ENCODE measurements around the gene SPNS1. TPM values are rescaled to one million over a fixed set of nuclear protein-coding genes. Genes with fewer than 3 reads are reported as not detected.
A peak's percentile ranks its signal among the peaks of the same experiment; 100 is the strongest.
"Not testable (repeated sequence)": the region's sequence is repeated elsewhere in the genome, so short reads cannot be mapped to it uniquely, and the experiment has no call there.

Gene SPNS1
- total RNA-seq, 2 experiments from 2014 or later, result 22.1 to 27.6 TPM

DNA sequence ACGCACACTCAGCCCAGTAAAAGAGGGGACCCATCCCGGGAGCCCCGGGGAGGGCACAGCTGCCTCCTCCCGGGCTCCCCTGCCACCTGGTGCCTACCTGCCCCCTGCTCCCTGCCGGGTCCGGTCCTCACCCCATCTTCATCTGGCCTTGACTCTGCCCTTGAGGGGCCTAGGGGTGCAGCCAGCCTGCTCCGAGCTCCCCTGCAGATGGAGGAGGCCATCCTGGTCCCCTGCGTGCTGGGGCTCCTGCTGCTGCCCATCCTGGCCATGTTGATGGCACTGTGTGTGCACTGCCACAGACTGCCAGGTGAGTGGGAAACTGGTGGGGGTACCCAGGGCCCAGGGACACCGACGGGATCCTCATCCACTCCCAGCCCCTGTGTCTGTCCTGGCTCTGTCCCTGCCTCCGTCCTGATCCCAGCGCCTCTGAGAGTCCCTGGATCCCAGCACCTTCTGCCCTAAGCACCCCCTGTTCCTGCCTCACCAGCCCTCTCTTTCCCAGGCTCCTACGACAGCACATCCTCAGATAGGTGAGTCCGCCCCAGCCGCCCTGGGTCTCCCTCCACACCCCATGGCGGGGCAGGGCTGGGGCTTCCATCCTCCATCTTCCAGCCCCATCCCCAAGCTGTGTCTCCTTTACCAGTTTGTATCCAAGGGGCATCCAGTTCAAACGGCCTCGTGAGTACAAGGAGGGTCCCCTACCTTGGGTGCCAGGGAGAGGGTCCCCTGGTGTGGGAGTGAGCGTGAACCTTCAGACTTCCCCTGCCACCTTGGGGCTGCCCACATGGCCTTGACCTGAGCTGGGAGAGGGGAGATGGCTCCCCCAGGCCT is 10.8 kb downstream of the SPNS1 start:
- H3K27me3 Mint-ChIP-seq, result no peaks in the 10 kb centered on the region
- peak overlapping the region; percentile 98 for H3K27ac Mint-ChIP-seq
- peak; percentile 55 for DNase-seq
- CTCF ChIA-PET, result interaction anchor here (1.1 to 4.8 kb wide), 4 partner anchors 8 to 22 kb away, joined by 4 to 27 read pairs (median 11); partner anchors contain the start of gene SPNS1
- H3K9me3 Mint-ChIP-seq (ENCODE audit: low read depth), result peaks cover 5% of the 10 kb centered on the region
- peak; percentile 28 for ATAC-seq
- peaks cover 52% of the 10 kb centered on the region for H3K4me1 Mint-ChIP-seq
- H3K4me3 Mint-ChIP-seq, result peak overlapping the region; percentile 100
- peaks cover 71% of the 10 kb centered on the region for H3K36me3 Mint-ChIP-seq

DNA sequence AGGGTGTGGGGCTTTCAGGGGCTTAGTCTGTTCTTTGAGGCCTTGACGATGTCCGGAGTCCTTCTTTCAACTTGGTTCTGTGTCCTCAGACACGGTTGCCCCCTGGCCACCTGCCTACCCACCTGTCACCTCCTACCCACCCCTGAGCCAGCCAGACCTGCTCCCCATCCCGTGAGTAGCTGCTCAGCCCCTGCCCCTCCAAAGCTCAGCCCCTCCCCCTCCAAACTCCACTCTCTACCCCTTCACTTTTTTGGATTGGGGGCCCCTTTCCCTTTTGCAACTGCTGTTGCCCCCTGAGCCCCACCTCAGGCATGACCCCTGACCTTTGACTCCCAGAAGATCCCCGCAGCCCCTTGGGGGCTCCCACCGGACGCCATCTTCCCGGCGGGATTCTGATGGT is 11.5 kb downstream of the SPNS1 start:
- Mint-ChIP-seq H3K9me3 (ENCODE audit: low read depth) (peaks cover 5% of the 10 kb centered on the region), H3K27ac (peak overlapping the region; percentile 98), H3K4me1 (peaks cover 56% of the 10 kb centered on the region), H3K4me3 (peak overlapping the region; percentile 100), H3K27me3 (no peaks in the 10 kb centered on the region), H3K36me3 (peaks cover 72% of the 10 kb centered on the region)
- ATAC-seq (no peak), DNase-seq (no peak)
- CTCF ChIA-PET, result interaction anchor here (1.1 to 4.8 kb wide), 5 partner anchors 9 to 43 kb away, joined by 4 to 27 read pairs (median 11); partner anchors contain the start of gene SPNS1

DNA sequence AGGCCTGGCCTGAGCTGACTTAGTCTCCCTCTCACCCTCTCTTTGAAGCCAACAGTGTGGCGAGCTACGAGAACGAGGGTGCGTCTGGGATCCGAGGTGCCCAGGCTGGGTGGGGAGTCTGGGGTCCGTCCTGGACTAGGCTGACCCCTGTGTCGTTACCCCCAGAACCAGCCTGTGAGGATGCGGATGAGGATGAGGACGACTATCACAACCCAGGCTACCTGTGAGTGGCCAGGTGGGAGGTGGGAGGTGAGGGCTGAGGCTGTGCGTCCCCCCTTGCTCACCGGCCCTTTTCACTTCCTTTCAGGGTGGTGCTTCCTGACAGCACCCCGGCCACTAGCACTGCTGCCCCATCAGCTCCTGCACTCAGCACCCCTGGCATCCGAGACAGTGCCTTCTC is 11.9 kb downstream of the SPNS1 start:
- DNase-seq (peak; percentile 54), ATAC-seq (no peak)
- Mint-ChIP-seq H3K27me3 (no peaks in the 10 kb centered on the region), H3K4me1 (peaks cover 59% of the 10 kb centered on the region), H3K4me3 (peak overlapping the region; percentile 100), H3K9me3 (ENCODE audit: low read depth) (peaks cover 5% of the 10 kb centered on the region), H3K36me3 (peaks cover 68% of the 10 kb centered on the region), H3K27ac (peak overlapping the region; percentile 98)
- CTCF ChIA-PET, result interaction anchor here (1.1 to 4.8 kb wide), 6 partner anchors 9 to 42 kb away, joined by 4 to 27 read pairs (median 8); partner anchors contain the start of gene SPNS1

DNA sequence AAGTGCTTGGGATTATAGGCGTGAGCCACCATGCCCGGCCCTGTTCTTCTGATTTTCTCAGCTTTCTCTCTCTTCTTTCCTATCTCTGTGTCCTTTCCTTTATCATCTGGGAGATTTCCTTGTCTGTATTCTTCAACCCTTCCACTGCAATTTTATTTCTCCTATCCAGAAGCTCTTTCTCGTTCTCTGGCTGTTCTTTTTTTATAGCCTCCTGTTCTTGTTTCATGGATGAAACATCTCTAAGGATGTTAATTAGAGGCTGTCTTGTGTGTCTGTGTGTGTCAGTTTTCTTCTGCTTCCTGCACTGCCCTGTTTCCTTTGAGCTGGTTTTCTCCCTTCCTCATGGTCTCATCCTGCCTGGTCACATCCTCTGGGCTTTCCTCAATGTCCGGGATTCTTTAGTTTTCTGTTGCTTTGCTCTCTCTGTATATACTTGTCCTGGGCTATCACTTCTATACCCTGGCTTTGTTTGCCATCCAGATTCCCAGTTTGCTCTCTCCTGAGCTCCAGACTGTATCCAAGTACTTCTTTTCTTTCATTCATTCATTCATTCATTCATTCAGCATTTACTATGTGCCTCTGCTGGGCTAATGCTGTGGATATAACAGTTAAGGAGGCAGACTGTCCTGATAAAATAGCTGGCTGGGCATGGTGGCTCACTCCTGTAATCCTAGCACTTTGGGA is 12.7 kb downstream of the SPNS1 start:
- ATAC-seq, result no peak
- H3K27me3 Mint-ChIP-seq, result no peaks in the 10 kb centered on the region
- H3K4me1 Mint-ChIP-seq, result peaks cover 63% of the 10 kb centered on the region
- H3K36me3 Mint-ChIP-seq, result peaks cover 60% of the 10 kb centered on the region
- H3K4me3 Mint-ChIP-seq, result peak overlapping the region; percentile 100
- H3K9me3 Mint-ChIP-seq (ENCODE audit: low read depth), result peaks cover 5% of the 10 kb centered on the region
- CTCF ChIA-PET, result interaction anchor here (0.9 to 4.8 kb wide), 6 partner anchors 10 to 41 kb away, joined by 4 to 27 read pairs (median 8); no protein-coding TSS in a partner anchor
- peak overlapping the region; percentile 92 for H3K27ac Mint-ChIP-seq
- no peak for DNase-seq

DNA sequence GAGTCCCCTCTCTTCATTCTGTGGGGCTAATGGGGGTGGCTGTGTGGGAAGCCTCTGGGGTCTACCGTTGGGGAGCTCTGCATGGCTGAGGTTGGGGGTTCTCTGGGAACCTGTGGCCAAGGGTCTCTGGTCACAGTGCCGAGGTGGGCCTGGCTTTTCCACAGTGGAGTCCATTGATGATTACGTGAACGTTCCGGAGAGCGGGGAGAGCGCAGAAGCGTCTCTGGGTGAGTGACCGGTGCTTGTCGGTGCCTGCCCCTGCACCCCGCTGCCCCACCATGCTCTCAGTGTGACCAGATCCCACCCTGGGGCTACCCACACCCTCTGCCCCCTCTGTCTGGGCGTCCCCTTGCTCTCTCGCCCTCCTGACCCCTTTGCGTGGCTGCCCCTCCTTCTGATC is 14.8 kb downstream of the SPNS1 start:
- Mint-ChIP-seq H3K27ac (peak overlapping the region; percentile 92), H3K4me3 (peak overlapping the region; percentile 61), H3K36me3 (peaks cover 47% of the 10 kb centered on the region), H3K4me1 (peaks cover 51% of the 10 kb centered on the region), H3K27me3 (no peaks in the 10 kb centered on the region), H3K9me3 (ENCODE audit: low read depth) (peaks cover 5% of the 10 kb centered on the region)
- DNase-seq (no peak), ATAC-seq (no peak)
- CTCF ChIA-PET, result interaction anchor here (1.0 to 4.8 kb wide), 3 partner anchors 12 to 18 kb away, joined by 3 to 27 read pairs (median 4); no protein-coding TSS in a partner anchor

DNA sequence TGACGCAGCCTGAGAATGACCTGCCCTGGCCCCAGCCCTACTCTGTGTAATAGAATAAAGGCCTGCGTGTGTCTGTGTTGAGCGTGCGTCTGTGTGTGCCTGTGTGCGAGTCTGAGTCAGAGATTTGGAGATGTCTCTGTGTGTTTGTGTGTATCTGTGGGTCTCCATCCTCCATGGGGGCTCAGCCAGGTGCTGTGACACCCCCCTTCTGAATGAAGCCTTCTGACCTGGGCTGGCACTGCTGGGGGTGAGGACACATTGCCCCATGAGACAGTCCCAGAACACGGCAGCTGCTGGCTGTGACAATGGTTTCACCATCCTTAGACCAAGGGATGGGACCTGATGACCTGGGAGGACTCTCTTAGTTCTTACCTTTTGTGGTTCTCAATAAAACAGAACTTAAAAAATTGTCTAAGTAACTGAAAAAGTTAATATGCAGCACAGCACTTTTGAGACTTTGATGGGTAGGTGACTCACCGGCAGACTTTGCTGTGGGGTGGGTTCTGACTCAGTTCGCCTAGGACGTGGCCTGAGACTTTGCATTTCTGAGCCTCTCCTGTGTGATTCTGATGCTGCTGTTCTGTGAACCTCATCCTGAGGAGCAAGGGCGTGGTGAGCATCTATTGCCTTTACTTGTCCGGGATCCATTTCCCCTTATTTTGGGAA is 15.9 kb downstream of the SPNS1 start:
- H3K9me3 Mint-ChIP-seq (ENCODE audit: low read depth), result peaks cover 5% of the 10 kb centered on the region
- ATAC-seq, result peak; percentile 72
- peak overlapping the region; percentile 92 for H3K27ac Mint-ChIP-seq
- peaks cover 44% of the 10 kb centered on the region for H3K36me3 Mint-ChIP-seq
- DNase-seq, result peak; percentile 80
- CTCF ChIA-PET, result no interaction called here
- H3K27me3 Mint-ChIP-seq, result no peaks in the 10 kb centered on the region
- peaks cover 49% of the 10 kb centered on the region for H3K4me1 Mint-ChIP-seq
- H3K4me3 Mint-ChIP-seq, result peak overlapping the region; percentile 61

DNA sequence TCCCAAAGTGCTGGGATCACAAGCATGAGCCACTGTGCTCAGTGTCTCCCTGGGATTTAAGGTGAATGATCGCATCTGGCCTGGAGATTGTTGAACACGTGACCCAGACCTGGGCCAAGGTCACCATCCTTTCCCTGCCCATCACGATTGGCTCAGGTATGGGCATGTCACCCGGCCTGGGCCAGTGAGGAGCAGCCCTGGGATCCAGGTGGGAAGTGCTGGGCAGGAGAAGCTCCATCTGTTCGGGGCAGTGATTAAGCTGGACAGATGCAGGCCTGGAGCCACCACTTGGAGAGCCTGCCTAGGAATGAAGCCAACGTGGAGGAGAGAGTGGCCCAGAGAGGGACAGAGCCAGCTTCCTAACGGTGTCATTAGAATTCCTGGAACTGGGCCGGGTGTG is 17.1 kb downstream of the SPNS1 start:
- Mint-ChIP-seq H3K4me3 (no peak overlapping the region), H3K9me3 (ENCODE audit: low read depth) (peaks cover 5% of the 10 kb centered on the region), H3K27me3 (no peaks in the 10 kb centered on the region), H3K4me1 (peaks cover 45% of the 10 kb centered on the region), H3K36me3 (peaks cover 33% of the 10 kb centered on the region), H3K27ac (no peak overlapping the region)
- DNase-seq (no peak), ATAC-seq (no peak)
- CTCF ChIA-PET, result no interaction called here

DNA sequence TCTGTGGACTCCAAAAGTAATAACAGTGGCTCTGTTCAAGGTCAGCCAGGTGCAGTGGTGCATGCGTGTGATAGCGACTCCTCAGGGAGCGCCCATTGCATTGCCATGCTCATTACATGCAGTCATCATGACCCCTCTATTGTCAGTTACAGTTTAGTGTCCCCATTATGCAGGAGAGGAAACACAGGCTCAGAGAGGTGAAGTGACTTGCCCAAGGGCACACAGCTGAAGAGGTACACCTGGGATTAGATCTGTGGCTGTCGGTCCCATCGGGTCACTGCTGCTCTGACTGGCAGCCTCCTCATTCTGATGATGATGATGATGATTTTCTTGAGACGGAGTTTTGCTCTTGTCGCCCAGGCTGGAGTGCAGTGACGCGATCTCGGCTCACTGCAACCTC is 17.9 kb downstream of the SPNS1 start:
- no peak for ATAC-seq
- no peak overlapping the region for H3K4me3 Mint-ChIP-seq
- H3K36me3 Mint-ChIP-seq, result peaks cover 28% of the 10 kb centered on the region
- DNase-seq, result no peak
- no peak overlapping the region for H3K27ac Mint-ChIP-seq
- H3K9me3 Mint-ChIP-seq (ENCODE audit: low read depth), result peaks cover under 1% of the 10 kb centered on the region
- CTCF ChIA-PET, result no interaction called here
- no peaks in the 10 kb centered on the region for H3K27me3 Mint-ChIP-seq
- H3K4me1 Mint-ChIP-seq, result peaks cover 40% of the 10 kb centered on the region

DNA sequence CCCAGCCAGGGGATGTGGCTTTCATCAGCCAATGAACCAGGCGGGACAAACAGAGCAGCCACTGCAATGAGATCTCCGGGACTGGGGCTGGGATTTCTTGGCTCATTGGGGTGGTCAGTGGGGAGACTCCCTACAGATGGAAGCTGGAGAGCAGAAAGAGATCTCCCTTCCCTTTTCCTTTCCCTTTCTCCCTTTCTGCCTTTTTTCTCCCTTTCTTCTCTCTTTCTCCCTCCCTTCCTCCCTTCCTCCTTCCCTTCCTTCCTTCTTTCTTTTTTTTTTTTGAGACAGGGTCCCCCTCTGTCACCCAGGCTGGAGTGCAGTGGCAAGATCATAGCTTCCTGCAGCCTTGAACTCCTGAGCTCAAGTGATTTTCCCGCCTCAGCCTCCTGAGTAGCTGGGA is 24.3 kb downstream of the SPNS1 start:
- H3K4me1 Mint-ChIP-seq, result no peaks in the 10 kb centered on the region
- no peaks in the 10 kb centered on the region for H3K27me3 Mint-ChIP-seq
- H3K4me3 Mint-ChIP-seq, result no peak overlapping the region
- no peak for ATAC-seq
- CTCF ChIA-PET, result interaction anchor here (1.0 to 1.3 kb wide), 2 partner anchors 25 to 30 kb away, joined by 3 read pairs; no protein-coding TSS in a partner anchor
- DNase-seq, result no peak
- H3K9me3 Mint-ChIP-seq (ENCODE audit: low read depth), result no peaks in the 10 kb centered on the region
- H3K36me3 Mint-ChIP-seq, result no peaks in the 10 kb centered on the region
- no peak overlapping the region for H3K27ac Mint-ChIP-seq

DNA sequence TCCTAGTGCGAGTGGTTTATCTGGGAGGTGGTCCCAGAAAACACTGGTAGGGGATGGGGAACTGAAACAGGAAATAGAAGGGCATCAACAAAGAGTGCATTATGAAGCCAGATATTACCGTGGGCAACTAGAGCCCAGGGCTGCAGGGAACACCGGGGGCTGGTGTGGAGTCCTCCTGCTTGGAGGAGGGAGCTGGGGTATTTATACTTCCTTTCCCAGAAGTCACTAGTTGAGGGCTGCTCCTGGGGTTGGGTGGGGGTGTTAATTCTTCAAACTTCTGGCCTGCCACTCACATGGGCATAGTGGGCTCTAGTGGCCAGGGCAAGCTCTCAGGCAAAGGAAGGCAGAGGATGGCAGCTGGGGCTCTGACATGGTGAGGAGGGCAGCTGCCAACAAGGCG is 25.0 kb downstream of the SPNS1 start:
- no peaks in the 10 kb centered on the region for H3K9me3 Mint-ChIP-seq (ENCODE audit: low read depth)
- no peaks in the 10 kb centered on the region for H3K27me3 Mint-ChIP-seq
- H3K27ac Mint-ChIP-seq, result no peak overlapping the region
- CTCF ChIA-PET, result interaction anchor here (1.0 to 1.3 kb wide), 3 partner anchors 21 to 29 kb away, joined by 3 read pairs; no protein-coding TSS in a partner anchor
- DNase-seq (no peak), ATAC-seq (no peak)
- H3K4me1 Mint-ChIP-seq, result peaks cover 1% of the 10 kb centered on the region
- no peaks in the 10 kb centered on the region for H3K36me3 Mint-ChIP-seq
- H3K4me3 Mint-ChIP-seq, result no peak overlapping the region

DNA sequence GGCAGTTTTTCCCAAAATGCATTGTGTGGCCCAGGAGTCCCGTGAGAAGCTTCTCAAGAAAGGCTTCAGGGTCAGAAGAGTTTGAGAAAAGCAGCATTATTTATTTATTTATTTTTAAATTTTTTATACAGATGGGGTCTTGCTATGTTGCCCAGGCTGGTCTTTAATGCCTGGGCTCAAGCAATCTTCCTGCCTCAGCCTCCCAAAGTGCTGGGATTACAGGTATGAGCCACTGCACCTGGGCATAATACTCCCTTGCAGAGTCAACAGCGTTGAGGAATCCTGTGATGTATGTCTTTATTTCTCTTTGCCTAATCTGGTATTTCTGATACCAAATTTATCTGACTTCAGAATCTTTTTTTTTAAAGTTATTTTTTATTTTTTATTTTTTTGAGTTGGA is 25.4 kb downstream of the SPNS1 start:
- H3K4me1 Mint-ChIP-seq, result peaks cover 3% of the 10 kb centered on the region
- no peak overlapping the region for H3K4me3 Mint-ChIP-seq
- H3K27ac Mint-ChIP-seq, result no peak overlapping the region
- ATAC-seq (no peak), DNase-seq (no peak)
- H3K27me3 Mint-ChIP-seq, result no peaks in the 10 kb centered on the region
- CTCF ChIA-PET, result interaction anchor here (1.0 to 1.3 kb wide), 3 partner anchors 21 to 29 kb away, joined by 3 read pairs; no protein-coding TSS in a partner anchor
- no peaks in the 10 kb centered on the region for H3K9me3 Mint-ChIP-seq (ENCODE audit: low read depth)
- no peaks in the 10 kb centered on the region for H3K36me3 Mint-ChIP-seq

DNA sequence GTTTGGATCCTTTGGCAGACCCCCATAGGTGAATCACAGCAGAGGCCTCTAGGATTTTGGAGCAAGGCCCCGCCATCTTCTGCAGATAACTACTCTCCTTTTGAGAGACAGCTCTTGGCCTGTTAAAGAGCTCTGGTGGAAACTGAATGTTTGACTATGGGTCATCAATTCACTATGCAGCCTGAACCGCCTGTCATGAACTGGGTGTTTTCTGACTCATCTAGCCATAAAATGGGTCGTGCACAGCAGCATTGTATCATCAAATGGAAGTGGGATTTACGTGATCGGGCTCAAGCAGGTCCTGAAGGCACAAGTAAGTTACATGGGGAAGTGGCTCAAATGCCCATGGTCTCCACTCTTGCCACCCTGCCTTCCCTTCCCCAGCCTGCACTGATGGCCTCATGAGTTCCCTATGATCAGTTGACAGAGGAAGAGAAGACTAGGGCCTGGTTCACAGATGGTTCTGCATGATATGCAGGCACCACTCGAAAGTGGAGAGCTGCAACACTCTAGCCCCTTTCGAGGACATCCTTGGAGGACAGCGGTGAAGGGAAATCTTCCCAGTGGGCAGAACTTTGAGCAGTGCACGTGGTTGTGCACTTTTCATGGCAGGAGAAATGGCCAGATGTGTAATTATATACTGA is 30.0 kb downstream of the SPNS1 start:
- not testable (repeated sequence) for H3K4me3 Mint-ChIP-seq; H3K27me3 Mint-ChIP-seq; H3K9me3 Mint-ChIP-seq (ENCODE audit: low read depth); DNase-seq; H3K36me3 Mint-ChIP-seq; H3K27ac Mint-ChIP-seq; ATAC-seq
- peaks cover 25% of the 10 kb centered on the region for H3K4me1 Mint-ChIP-seq
- CTCF ChIA-PET, result interaction anchor here (0.6 kb wide), 1 partner anchor 11 kb away, joined by 5 read pairs; no protein-coding TSS in a partner anchor
